Inflammatory macrophage treated with lipopolysaccharide for 1 hour (primary cell): ENCODE data around the gene TMEM107.
"Not testable (repeated sequence)": the region's sequence is repeated elsewhere in the genome, so short reads cannot be mapped to it uniquely, and the experiment has no call there.

Experiments
- DNase-seq, 2 donors: peaks; one replicate each; pipeline ENCODE4 v3.0.0-alpha.2; 2020 to 2022

Gene TMEM107

DNA sequence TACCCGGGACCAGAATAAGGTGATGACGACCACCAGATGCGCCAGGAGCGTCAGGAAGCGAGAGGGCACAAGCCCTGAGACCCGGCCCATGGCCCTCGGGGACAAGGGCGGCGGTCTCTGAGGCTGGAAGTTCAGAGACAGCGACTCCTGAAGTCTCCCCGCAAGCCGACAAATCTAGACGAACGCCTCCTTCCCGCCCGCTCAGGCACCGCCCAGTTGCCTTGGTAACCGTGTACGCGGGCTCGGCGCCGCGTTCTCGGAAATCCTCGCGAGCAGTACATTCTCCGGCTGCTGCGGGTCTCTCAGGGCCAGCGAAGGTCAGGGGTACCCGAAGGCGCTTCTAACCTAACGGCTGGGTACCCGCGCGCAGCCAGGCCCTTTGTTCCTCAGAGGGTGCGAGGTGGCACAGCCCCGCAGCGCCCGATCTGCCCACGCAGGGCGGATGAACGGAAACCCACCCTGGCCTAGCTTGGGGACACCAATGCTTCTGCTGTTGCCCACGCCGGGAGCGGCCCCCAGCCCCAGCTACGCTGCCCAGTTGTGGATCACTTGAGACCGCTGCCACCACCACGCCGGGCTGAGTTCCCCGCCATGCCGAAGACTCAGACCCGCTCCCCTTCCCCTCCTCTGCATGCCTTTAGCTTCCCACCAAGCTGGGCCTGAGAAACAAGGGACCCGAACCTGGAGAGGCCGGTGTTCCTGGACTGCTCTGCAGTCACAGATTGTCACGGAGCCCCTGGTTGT lies at the start of gene TMEM107:
TMEM107 (minus strand) TSS at position 184 of the 744 bp plus-strand sequence; CDS start at position 90, 94 bp downstream.
- DNase-seq, result peak; percentile 71 to 93

DNA sequence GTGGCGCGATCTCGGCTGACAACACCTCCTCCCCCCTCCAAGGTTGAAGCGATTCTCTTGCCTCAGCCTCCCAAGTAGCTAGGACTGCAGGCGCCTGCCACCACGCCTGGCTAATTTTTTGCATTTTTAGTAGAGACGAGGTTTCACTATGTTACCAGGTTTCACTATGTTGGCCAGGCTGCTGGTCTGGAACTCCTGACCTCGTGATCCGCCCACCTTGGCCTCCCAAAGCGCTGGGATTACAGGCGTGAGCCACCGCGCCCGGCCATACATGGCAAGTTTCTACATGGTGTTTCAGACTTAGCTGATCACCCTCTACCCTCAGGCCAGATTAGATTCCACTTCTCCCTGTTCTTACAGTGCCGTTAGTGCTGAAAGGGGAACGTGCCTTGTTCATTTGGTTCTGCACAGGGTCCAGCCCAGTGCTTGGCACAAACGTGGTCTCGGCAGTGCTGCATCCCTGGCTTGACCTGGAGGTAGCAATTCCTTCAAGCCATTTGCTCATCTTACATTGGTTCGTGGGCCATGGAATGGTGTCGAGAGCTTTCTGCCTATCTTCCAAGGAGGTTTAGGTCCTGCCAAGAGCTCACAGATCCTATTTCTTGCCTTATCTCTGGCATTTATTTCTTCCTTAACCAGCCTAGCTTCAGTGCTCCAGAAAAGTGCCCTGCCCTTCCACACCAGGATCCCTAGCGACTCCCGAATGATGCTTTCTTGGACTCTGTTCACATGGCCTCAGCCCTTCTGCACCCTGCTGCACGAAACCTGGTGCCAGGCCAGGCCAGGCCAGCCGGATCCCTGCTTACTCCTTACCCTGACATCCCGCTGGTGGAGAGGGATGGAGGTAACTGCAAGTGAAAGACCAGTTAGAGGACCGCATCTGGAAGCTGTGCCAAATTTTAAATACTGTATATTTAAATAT lies 49.0 kb upstream of the TMEM107 start:
- no peak for DNase-seq

DNA sequence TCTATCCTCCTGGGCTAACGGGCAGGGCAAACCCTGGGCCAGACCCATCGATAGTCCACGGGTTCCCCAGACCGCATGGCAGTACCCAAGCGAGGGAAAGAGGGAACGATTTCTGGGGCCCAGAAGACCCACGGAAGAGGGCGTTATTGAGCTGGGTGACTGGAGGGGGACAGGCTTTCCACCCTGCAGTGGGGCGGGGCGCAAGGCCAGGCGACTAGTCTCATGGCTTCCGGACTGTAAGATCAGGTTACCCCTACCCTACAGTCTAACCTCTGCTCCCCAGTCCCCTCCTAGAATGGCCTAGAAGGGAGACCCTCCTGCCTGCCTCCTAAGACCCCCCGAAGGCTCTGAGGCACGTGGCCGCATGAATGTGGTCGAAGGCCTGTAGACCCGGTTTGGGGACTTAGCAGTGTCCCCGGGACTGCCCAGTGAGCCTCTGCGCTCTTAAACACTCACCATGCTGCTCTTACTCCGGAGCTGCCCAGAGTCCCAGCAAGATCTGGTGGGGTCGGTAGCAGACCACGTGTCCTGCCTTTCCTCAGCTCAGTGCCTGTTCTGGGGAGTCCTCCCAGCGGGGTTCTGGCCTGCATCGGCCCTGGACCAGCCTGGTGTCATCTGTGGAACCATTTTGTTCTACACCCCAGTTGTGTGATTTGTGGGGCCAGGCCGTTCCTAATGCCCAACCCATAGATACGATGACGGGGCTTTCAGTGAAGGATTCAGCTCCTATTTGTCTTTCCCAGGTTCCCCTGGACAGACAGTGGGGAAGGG lies 47.4 kb upstream of the TMEM107 start:
- DNase-seq, result peak; percentile 42 to 47

DNA sequence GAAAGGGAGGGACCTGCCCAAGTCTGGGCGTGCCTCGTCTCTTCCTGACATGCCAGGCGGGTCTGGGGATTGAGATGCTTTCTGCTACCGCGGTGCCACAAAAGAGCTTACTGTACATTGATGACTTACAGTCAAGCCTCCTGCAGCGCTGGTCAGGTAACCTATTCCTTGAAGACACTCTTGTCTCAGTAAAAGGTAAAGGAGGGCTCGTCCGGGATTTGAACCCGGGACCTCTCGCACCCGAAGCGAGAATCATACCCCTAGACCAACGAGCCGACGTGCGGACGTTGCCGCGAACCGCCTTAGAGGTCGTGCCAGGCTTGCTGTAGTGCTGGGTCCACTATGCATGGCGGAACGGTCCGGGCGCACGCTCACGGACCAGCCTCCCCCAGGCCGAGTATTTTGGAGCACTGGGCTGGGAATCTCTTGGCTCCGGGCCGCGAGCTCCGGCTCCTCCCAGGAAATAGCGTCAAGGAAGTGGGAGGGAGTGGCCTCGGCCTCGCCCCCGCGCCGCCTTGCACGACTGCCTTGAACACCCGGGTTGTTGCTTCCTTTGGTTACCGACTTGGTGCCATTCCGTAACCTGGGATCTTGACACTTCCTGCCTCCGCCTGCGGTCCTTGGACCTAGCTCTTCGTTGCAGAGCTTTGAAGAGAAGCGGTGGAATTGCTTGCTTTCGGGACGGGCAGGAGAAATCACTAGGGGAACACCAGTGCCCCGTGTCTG lies 46.6 kb upstream of the TMEM107 start:
- DNase-seq, result peak; percentile 89 to 90

DNA sequence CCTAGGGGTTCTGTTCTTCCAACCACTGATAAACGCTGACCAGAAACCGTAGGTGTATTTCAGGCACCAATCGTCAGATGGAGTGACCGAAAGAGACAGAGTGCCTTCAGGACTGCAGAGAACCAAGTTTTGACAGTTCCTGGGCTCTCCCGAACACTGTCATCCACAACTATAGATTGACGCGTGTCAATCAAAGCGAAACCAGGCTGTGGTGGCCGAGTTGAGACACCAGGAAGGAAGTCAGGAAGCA lies 46.1 kb upstream of the TMEM107 start:
- DNase-seq, result peak; percentile 73 to 83

DNA sequence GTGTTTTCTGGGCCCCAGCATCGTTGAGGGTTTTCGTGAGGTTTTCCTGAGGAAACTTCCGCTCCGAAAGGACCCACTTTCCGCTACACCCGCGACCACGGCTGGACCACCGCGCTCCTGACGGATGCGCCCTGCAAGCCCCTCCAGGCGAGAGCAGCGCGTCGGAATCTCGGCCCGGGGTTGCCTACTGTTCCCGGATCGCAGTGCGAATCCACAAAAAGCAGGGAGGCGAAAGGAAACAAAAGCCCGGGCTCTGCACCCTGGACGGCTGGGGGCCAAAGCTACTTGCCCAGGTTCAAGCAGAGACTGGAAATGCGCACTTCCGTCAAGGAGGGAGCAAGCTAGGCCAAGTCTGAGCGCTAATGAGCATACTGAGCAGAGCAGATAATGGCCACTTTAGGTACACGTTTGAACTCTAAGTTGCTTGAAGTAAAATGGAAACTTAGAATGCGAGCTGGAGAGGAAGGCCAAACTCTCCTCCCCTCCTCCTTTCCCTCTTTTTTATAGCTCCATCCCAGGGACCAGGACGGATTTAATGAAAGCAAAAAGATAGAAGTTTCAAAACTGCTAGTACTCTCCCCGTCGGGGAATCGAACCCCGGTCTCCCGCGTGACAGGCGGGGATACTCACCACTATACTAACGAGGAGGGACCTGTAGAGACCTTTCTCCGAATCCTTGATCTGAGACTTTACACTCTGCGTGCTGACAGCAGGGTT lies 45.6 kb upstream of the TMEM107 start:
- peak; percentile 81 to 96 for DNase-seq

DNA sequence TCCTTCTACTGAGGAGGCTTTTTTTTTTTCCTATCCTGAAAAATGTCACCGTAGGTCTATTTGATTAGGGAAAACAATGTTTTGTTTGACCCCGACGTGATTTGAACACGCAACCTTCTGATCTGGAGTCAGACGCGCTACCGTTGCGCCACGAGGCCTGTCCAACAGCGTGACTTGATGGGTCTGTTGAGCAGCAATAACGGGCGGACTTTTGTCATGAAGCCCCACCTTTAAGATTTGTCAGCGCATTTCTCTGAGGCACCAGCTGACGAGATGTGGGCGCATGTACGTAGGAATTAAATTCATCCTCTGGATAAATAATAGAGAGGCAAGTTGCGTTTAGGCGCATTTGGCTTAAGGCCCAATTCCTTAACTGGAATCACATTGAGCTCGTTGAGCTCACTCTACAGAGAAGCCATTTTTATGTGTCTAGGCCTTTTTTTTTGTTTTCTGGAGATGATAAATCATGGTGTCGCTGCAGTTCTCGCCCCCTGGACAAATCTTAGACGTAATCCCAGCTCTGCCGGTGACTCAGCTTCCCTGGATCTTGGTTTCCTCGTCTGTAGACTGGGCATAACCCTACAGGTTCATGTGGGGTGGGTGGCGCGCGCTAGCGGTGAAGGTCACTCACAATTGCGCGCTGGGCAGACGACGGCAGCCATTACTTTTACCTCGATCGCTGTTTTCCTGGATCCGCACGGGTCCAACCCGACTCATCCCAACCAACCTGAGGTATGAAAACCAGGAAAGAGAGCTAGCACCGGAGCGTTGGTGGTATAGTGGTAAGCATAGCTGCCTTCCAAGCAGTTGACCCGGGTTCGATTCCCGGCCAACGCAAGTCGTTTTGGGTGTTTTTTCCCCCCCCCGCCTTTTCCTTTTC lies 44.8 kb upstream of the TMEM107 start:
- DNase-seq, result peak; percentile 88 to 97

DNA sequence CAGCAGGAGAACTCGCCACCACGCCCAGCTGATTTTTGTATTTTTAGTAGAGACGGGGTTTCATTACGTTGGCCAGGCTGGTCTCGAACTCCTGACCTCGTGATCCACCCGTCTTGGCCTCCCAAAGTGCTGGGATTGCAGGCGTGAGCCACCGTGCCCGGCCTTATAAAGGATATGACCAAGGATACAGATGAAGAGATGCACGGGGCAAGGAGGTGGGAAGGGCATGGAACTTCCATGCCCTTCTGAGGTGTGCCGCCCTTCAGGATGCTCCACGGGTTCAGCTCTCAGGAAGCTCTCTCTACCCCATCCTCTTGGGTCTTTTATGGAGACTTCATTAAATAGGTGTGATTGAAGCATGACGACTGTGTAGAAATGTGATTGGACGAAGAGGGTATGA lies 37.8 kb upstream of the TMEM107 start:
- DNase-seq, result not testable (repeated sequence)

DNA sequence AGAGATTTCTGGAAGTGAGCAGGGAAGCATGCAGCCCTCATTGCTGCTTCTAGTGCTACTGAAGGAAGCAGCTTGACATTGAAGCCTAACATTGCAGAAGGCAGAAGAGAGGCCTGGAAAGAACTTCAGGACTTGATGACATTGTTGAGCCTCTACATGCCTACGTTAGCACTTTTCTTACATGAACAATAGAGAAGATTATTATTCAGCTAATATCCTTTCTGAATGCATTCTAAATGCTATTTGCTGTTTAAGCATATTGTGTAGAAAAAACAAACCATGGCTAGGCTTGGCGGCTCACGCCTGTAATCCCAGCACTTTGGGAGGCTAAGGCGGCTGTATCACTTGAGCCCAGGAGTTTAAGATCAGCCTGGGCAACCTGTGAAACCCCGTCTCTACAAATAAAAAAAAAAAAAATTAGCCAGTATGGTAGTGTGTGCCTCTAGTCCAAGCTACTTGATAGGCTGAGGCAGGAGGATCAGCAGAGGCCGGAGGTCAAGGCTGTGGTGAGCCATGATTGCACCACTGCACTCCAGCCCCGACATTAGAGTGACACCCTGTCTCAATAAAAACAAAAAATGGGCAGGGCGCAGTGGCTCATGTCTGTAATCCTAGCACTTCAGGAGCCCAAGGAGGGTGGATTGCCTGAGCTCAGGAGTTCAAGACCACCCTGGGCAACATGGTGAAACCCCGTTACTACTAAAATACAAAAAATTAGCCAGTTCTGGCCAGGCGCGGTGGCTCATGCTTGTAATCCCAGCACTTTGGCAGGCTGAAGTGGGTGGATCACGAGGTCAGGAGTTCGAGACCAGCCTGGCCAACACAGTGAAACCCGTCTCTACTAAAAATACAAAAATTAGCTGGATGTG lies 36.4 kb upstream of the TMEM107 start:
- no peak for DNase-seq

DNA sequence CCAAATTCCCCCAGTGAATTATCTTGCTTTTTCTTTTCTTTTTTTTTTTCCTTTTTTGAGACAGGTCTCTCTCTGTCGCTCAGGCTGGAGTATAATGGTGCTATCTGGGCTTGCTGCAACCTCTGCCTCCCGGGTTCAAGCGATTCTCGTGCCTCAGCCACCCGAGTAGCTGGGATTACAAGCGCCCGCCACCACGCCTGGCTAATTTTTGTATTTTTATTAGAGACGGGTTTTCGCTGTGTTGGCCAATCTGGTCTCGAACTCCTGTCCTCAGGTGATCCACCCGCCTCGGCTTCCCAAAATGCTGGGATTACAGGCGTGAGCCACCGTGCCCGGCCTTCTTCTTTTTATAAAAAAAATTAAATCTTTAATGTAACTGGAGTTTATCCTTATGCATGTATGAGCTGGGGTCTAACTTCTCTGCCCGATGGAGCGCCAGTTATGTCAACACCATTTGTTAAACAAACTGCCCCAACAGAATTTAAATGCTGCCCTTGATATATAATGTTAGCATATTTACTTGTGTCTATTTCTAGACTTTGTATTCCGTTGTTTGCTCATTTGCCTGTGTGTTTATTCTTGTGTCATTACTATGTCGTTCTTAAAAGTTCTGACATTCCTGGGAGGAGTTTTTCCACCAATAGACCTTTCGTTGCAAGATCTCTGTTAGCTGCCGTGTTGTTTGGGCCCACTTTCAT lies 34.7 kb upstream of the TMEM107 start:
- DNase-seq, result no peak

DNA sequence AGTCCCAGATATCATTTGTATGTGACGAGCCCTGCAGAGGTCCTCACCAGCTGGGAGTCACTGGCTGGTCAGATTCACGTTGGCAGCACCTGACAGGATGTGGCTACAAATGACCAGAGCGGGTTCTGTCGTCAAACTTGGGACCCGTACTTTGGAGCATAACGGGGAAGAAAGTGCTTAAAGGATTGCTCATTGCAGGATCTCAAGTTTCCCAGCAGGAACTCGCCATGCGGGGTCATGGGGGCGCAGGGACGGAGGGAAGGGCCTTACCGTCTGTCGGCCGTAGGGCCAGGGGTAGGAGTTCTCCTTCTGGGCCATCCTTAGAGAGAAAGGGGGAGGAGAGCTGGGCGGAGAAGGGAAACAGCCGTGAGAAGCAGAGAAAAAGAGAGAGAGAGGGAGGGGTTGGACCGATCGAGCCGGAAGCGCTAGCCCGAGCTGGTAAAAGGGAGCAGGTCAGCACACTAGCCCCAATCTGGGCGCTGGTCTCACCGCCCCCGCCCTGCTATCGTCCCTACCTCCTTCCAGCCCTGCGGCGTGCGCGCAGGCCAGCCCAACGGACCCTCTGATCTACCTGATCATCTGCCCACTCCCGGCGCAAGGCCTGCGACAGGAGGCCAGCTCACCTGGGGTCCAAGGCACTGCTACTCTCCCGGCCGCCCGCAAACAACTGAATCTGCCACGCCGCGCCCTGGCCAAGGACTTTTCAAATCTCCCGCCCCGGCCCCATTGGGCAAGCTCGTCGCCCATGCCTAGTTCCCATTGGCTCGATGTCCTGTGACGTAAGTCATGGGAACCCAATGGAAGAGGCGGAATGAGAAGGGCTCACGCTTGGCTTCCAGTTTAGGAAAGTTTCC lies 34.0 kb upstream of the TMEM107 start, which contains the start of gene AURKB:
AURKB (minus strand) TSS at position 669 of the 854 bp plus-strand sequence; CDS start at position 318, 351 bp downstream.
- DNase-seq, result peak; percentile 97 to 98

DNA sequence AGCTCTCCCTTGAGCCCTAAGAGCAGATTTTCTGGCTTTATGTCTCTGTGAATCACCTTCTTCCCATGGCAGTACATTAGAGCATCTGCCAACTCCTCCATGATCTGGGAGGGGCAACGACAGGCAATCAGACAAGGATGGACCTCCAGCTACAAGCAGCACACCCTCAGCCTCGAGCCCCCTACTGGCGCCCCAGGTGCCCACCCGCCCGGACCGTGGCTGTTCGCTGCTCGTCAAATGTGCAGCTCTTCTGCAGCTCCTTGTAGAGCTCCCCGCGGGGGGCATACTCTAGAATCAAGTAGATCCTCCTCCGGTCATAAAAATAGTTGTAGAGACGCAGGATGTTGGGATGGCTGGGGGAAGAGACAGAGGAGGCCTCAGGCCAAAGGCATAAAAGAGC lies 30.4 kb upstream of the TMEM107 start:
- DNase-seq, result no peak

DNA sequence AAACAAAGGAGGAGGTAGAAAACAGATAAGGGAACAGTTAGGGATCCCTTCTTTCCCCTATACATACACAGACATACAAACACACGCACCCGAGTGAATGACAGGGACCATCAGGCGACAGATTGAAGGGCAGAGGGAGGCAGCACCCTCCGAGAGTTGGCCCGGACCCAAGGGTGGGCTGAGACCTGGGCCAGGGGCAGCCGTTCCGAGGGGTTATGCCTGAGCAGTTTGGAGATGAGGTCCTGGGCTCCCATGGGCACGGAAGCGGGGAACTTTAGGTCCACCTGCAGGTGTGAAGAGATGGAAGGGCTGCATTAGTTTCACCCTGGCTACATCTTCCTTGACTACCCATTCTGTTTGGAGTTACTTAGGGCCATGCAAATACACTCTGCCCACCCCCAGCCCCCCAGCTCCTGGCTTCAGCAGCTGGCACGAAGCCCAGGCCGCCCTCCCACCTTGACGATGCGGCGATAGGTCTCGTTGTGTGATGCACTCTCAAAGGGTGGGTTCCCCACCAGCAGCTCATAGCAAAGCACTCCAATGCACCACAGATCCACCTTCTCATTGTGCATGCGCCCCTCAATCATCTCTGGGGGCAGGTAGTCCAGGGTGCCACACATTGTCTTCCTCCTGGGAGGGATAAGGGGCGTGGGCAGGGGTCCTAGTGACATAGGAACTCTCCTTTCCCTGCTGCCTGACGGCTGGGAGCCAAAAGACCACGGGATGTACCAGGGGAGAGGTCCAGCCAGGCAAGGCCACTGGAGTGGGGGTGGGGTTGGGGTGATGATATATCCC lies 28.8 kb upstream of the TMEM107 start:
- no peak for DNase-seq

DNA sequence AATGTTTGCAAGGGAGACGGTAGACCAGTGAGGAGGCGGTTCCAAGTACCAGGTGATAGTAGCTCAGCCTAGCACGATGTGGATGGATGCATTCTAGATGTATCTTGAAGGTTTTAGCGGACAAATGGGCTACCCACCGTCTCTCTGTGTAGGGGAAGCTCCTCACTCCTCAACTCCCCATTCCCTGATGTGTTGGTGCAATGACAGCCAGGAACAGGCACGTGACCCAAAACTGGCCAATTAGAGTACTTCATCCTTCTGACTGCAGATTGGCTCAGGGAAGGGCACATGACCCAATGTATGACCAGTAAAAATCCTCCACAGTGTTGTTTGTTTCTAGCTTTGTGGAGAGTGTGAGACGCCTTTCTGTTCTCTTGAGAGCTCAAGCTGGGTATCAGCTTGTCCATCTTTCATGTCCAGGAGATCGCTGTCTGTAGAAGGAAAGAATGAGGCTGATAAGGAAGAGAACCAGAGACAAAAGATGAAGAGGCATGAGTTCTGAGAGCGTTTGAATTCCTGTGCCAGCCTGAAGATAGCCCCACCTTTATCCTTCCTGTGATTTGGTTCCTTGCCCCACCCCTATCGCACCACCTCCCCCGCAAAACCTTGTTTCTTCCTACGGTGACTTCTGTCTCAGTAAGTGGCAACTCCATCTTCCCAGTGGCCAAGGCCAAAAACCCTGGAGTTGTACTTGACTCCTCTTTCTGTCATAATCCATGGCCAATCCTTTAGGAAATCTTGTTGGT lies 16.1 kb upstream of the TMEM107 start:
- peak; percentile 84 to 88 for DNase-seq

DNA sequence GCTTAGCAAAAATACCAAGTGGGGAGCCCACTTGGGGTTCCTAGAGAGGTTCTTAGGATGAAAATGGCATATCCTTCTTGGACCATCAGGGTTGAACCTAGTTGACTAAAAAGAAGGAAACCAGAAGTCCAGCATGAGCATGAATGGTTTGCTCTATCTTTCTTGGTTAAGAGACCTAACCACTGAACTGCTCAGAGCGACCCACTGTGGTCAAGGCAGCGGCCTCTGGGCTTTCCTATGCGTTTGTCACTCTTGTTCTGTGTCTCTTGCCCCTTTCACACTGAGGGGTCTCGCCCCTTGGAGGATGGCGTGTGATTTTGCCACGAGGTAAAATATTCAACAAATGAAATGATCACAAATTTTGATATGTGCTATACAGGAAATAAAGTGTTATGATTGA lies 14.3 kb upstream of the TMEM107 start:
- DNase-seq, result no peak

DNA sequence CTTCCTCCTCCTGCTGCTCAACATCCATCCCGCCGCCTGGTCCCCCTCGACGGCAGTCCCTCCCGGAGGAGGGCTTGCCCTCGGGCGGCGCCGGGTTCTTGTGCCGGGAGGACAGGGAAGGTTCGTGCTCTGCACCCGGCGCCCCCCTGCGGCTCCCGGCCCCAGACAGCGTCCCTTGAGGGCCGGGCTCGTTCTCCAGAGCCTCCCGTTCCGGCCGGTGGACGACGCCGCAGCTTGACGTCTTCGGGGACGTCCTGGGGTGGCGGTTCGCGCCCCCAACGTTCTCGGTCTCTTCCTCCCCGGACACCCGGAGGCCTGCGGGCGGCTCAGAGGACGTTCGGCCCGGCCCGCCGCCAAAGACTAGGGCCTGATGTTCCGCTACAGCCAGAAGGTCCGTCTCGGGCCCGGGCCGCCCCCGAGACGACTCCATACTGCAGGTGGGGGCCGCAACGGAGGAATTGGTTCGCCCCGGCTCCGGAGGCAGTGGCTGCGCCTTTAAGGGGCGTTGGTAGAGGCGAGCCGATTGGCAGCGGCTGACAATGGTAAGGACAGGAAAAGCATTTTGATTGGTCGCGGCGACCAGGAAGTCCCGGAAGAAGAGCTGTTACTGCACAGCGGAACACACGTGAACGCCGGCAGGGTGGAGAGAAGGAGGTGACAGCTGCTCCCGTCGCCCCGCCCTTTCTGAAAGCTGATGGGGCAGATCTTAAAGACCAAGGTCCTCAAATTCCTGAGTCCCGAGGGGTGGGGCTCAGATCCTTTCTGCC lies 13.7 kb upstream of the TMEM107 start, which contains the start of gene BORCS6:
BORCS6 (minus strand) TSS at position 470 of the 767 bp plus-strand sequence; CDS start at position 430, 40 bp downstream.
- DNase-seq, result peak; percentile 94 to 98
